HG03558 (cell line): ENCODE results near the gene RASL10B.
"Not testable (repeated sequence)": the region's sequence is repeated elsewhere in the genome, so short reads cannot be mapped to it uniquely, and the experiment has no call there.

Experiments used
- ATAC-seq: cut with Tn5 transposase; IDR thresholded peaks from one replicate; pipeline ENCODE4 v1.9.1; 2021; ENCODE audit warnings: moderate number of reproducible peaks; ENCODE audit not compliant: unreplicated experiment; ENCODE audit errors: extremely low read depth

Gene RASL10B

DNA sequence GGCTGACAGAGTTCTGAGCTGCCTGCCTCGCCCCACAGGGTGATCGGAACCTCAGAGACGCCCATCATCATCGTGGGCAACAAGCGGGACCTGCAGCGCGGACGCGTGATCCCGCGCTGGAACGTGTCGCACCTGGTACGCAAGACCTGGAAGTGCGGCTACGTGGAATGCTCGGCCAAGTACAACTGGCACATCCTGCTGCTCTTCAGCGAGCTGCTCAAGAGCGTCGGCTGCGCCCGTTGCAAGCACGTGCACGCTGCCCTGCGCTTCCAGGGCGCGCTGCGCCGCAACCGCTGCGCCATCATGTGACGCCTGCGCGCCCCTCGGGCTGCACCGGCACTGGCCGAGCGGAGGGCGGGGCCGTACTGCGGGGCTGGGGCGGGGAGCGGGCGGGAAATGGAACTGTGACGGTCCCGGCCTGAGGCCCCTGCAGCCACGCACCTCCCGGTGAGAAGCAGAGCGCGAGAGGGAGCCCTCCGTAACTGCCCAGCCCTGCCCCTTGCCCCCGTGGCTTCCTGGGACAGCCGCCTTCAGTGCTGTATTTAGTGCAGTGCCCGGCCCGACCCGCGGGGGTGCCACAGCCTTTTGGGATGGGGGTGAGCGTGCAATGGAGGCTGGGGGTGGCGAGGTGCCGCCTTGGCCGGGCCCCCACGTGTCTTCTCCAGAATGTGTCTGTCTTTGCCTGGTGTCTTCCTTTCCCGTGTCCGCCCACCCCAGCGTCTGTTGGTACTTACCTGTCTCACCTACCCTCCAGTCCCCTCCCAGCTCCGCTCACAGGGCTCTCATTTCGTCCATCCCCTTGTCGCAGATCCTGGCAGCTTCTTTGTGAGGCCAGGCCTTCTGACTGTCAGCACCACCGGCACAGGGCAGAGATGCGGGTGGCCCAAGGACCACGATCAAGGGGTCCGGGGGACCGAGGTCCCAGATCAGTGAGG lies 9.8 kb downstream of the RASL10B start:
- no peak for ATAC-seq

- ATAC-seq = no peak
These were observed 11.1 kb downstream of the RASL10B start for GRCh38 chr17:35742496-35742895.

GRCh38 chr17:35742896-35743477 lies 11.5 kb downstream of the RASL10B start:
- no peak for ATAC-seq

- no peak for ATAC-seq
These were observed 12.3 kb downstream of the RASL10B start for GRCh38 chr17:35743626-35744328.

DNA sequence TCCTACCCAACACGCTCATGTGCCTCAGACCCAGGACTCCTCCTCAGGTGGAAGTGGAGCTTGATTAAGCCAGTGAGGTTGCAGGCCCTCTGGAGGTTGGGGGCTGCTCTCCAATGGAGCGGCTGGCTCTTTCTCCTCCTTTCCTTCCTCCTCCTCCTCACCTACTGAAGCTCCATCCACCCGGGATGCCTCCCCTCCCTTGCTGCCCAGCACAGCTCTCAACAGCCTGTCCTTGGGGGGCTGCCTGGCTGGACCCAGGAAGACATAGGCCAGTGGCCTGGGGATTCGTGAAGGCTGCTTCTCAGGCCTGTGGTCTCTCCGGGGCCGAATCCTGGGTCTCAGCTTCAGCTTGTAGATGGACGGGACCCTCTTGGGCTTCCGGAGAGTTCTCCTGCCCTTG lies 13.4 kb downstream of the RASL10B start:
- ATAC-seq = no peak

GRCh38 chr17:35745246-35745645 lies 13.8 kb downstream of the RASL10B start:
- no peak for ATAC-seq

GRCh38 chr17:35745749-35746320 lies 14.4 kb downstream of the RASL10B start:
- ATAC-seq = no peak

DNA sequence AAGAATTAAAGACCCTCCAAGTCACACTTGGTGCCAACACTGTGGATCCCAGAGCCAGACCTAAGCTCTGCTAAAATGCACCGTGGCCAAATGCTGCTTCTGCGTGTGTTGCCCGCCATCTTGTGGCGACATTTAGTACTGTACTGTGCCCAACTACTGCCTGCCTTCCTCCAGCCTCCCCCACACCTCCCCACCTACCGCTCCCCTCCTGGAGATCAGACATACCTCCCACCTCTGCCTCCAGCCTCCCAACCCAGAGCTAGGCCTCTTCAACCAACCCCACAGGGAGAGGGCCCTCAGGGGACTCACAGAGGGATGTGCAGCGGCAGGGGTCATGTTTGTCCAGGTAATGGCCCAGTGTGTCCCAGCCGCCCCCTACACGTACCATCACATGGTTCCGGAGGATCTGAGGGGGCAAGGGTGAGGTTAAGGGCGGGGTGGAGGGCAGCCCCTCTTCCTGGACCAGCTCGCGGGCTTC lies 16.1 kb downstream of the RASL10B start:
- ATAC-seq = no peak

DNA sequence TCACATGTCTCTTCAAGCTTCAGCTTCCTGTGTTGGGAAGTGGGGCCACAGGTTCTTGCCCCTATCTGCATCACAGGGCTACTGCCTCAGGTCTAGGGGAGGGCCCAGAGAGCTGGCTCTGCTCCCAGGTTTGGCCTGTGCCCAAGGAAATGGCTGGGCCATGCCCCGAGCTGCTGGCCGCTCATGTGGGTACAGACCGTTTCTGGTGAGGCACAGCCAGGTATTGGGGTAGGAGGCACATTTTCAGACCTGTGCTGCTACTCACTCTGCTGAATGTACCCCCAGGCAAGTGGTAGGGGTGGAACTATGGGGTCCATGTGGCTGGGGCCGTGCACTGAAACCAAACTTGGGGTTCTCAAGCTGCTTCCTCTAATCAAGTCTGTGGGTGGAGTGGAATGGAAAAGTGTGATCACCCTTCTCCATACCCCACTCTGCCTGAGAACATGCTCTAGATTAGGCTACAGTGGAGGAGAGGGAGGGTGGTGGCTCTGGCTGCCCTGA lies 17.0 kb downstream of the RASL10B start:
- no peak for ATAC-seq

DNA sequence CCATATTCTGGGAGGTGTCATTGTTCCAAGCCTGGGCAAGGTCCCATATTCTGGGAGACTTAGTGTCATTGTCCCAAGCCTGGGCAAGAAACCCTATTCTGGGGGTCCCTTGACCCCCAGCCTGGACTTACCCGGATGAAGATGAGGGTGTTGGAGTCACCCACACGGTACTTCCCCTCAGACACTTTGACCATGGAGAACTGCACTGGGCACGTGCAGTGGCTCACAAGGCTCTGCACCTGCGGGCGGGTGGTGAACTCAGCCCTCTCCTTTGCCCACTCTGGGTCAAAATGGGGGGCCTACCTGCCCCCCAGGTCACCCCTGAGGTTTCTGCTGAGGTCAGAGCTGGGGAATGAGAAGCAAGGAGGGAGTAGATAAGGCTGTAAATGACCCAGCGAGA lies 17.5 kb downstream of the RASL10B start:
- ATAC-seq = no peak

DNA sequence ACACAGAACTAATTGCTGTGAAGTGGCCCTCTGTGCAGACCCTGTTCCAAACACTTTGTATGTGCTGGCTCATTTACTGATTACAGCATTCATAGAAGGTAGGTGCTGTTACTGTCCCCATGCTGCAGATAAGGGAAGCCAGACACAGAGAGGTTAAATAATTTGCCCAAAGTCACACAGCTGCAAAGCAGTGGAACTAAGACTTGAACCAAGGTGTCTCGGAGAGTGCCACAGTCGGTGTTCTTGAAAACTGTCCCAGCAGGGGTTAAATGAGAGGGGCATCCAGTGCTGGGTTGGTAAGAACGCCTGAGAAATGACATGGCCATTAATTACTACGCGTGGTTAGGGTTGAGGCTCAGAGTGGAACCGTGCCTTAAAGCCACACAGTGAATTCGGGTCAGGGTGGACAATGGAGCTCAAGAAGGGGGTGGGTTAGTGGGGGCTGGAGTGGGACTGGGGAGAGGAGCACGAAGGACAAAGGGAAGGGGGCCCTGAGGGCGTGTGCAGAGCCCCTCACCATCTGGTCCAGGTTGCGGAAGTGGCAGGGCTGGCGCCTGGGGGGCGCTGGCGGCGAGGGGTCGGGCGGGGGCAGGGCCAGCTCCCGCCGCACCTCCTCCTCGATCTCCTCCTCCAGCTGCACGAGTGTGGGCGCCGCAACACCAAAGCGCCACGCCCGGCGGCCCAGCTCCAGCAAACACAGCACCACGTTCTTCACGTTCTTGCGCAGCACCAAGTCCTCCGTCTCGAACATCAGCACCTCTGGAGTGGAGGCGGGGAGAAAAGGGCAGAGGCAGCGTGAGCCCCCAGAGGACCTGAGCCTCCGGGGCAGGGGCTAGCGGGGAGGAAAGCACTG lies 18.3 kb downstream of the RASL10B start:
- ATAC-seq = no peak

DNA sequence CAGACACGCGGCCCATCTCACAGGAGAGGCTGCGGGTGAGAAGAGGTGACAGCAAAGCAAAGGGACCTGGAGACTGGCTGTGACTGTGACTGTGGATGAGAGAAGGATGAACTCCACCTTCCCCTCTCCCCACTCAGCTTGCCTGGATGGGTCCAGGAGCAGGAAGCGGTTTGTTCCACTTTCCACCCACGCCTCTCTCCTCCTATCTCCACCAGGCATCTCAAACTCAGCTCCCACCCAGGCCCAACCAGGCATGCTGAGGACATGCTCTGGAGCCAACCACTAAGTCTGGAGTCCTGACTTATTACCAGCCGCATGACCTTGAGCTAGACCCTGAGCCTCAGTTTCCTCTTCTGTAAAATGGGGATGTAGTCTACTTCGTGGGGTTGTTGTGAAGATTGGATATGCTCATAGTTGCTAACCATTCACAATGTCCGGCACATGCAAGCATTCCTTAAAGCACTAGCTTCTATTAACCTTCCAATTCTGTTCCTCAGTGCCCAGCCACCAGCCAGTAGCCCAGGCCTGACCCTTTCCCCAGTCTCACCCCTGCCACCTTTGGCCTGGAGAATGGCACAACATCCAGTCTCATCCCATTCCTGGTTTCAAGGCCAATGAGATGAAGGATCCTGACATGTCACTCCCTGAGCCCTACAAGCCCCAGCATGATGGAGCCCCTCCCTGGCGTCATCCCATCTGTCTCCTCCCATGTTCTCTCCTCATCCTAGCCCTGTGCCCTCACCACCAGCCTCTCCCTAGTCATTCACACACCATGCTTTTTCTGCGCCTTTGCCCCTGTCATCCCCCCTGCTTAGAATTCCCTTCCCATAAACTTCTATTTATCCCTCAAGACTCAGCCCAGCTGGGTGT lies 19.3 kb downstream of the RASL10B start:
- ATAC-seq = no peak

GRCh38 chr17:35751541-35751940 lies 20.1 kb downstream of the RASL10B start:
- not testable (repeated sequence) for ATAC-seq

- ATAC-seq = no peak
These were observed 21.0 kb downstream of the RASL10B start for GRCh38 chr17:35752471-35752870.

DNA sequence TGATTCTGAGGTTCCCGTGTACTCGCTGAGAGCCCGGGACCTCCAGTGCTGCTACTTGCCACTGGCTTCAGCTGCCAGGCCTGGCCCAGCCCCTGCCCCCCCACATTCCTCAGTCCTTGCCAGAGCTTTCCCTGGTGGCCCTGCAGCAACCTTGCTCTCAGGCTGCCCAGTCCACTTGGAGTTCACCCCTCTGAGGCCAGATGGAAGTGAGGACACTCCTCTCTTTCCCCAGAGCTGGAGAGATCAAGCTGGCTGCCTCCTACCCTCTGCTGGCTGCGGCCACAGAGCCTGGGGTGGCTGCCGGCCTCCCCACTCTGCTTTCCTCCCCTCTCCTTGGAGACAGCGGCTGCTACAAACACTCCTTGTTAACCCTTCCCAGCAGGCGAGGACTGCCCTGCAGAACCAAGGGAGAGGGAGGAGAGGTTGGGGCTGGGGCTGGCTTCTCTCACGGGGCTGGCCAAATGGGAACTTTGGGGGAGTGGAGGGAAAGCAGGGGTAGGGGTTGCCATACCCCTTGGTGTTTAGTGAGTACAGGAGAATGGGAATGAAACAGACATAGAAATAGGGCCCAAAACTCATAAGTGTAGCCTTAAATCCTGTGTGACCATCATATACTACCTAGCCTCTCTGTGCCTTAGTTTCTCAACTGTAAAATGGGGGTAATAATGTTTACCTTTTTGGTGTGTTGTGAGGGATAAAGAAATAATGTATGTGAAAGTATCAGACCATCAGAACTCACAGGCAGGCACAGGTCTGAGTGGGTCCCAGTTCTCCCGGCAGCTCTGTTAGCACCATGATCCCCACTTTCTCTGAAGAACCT lies 21.7 kb downstream of the RASL10B start, which contains the start of gene GAS2L2:
Gene GAS2L2, minus strand, starts transcription at position 295 of the 820 bp plus-strand sequence. CDS start 389 bp downstream, outside the sequence.
- ATAC-seq = no peak

GRCh38 chr17:35757243-35757642 lies 25.8 kb downstream of the RASL10B start:
- ATAC-seq = no peak

DNA sequence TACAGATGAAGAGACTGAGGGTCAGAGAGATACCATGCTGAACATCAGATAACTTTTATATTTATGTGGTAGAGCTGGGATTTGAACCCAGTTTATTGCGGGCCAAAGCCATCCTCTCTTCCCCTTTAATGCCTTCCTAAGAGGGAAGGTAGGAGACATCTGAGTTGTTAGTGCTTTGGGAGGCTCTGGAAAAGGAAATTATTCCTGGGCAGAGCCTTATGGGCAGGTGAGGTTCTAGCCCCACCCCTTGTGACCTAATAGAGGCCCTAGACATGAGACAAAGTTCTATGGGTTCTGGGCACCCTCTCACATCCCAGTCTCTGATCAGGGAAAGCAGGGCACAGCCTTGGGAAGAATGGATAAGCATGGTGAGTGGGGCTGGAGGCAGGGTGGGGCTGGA lies 29.1 kb downstream of the RASL10B start, which contains the start of gene C17orf50:
Gene C17orf50, plus strand, starts transcription at position 301 of the 400 bp plus-strand sequence. Its CDS starts 55 bp downstream, at position 356.
- no peak for ATAC-seq
